ENCODE data around the gene JOSD2. TPM values are rescaled to one million over a fixed set of nuclear protein-coding genes. Genes with fewer than 3 reads are reported as not detected.

JOSD2 gene
- total RNA-seq, 1 experiment from 2014 or later = 40.9 TPM

DNA sequence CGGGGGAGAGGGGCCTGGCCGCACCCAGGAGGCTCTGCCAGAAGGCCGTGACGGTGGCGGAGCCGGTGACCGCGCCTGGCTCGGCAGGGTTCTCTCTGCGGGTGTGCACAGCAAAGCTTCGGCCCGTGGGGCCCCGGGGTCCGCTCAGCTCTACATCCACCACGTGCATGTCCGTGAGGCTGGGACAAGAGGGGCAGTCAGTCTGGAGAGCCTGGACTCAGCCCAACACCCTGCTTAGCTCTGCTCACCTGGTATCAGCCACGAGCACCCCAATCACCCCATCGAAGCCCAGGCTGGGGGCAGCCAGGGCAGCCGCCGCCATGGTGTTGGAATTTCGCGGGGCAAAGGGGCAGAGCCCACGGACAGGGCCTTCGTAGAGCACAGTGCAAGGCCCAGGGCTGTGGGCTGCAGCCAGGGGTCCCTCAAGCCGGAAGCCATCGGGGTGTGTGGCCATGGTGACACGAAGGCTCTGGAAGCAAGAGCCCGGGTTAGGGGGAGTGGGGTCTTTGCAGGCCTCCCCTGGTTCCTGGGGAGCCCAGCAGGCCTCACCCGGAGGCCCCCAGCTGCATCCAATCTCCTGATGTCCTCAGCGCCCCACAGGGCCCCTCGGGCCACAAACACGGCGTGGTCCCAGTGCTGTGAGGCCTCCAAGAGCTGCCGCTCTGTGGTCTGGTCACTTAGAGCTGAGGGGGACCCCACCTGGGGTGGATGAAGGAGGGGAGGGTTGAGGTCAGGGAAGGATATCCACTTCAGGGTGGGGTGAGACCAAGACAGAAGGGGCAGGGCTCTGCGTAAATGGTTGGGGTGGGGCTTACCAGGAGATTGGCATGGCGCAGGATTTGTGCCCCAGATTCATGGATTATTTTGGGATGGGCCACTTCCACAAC is 1.4 kb upstream of the JOSD2 start:
- H4K20me1 ChIP-seq (ENCODE audit: insufficient read depth) = no peaks in the 10 kb centered on the region
- H3K4me2 ChIP-seq (ENCODE audit: low read length) = peak overlapping the region; percentile 91
- H3K9me3 ChIP-seq (ENCODE audit: control insufficient read depth in 1 of 2, insufficient read depth in 1 of 2, low read depth in 1 of 2, low read length in 2 of 2) = no peaks in the 10 kb centered on the region
- peak overlapping the region; percentile 90 for H3K9ac ChIP-seq (ENCODE audit: low read length)
- H3K79me2 ChIP-seq (ENCODE audit: insufficient read depth, low read length) = peaks cover 8% of the 10 kb centered on the region; the same call in 1 of the 2 replicates
- ATAC-seq = no peak
- no peaks in the 10 kb centered on the region for H3K27me3 ChIP-seq (ENCODE audit: insufficient read depth, low read length)
- ChIA-PET CTCF (interaction anchor here (1.5 kb wide), 2 partner anchors 25 to 44 kb away, joined by 6 to 11 read pairs; no protein-coding TSS in a partner anchor), POLR2A (no interaction called here), RAD21 (ENCODE audit: low non-redundant PET in 1 of 2, low total read pairs in 2 of 2, uncharacterized antibody in 2 of 2, unreplicated experiment in 2 of 2) (no interaction called here)
- H3K9me2 ChIP-seq (ENCODE audit: insufficient read depth) = no peaks in the 10 kb centered on the region
- no TSS peak for BruUV-seq (replicated peaks)
- peak overlapping the region; percentile 82 to 90 for H3K4me3 ChIP-seq (replicated peaks in 1 of 2; ENCODE audit: low read depth in 1 of 2, low read length in 2 of 2)
- no peaks in the 10 kb centered on the region for H3K36me3 ChIP-seq (ENCODE audit: control insufficient read depth in 1 of 2, insufficient read depth in 2 of 2, low read length in 2 of 2)
- H3K27ac ChIP-seq (ENCODE audit: low read depth, low read length) = peak overlapping the region; percentile 77; the same call in 1 of the 2 replicates
- intact Hi-C loops (cut with micrococcal nuclease) = no loop called here
- no peak for DNase-seq (ENCODE audit: low read depth, low spot score)
- TF ChIP-seq ZNF274 (IDR thresholded peaks at IDR 0.05; ENCODE audit: low read depth, low read length) (no peak), FOSL1 (IDR thresholded peaks at IDR 0.05; ENCODE audit: low read depth) (no peak), EZH2phosphoT487 (IDR thresholded peaks at IDR 0.05; ENCODE audit: borderline replicate concordance) (no peak), ZFX (IDR thresholded peaks at IDR 0.05) (no peak), CBX3 (IDR thresholded peaks at IDR 0.05; ENCODE audit: low read depth) (no peak), RAD21 (IDR thresholded peaks at IDR 0.05; ENCODE audit: low read depth) (no peak), YY1 (IDR thresholded peaks at IDR 0.05; ENCODE audit: extremely low read depth, insufficient replicate concordance, low read depth, low read length) (no peak), SRF (IDR thresholded peaks at IDR 0.05; ENCODE audit: low read depth) (no peak), EZH2 (IDR thresholded peaks at IDR 0.05) (no peak), POLR2AphosphoS5 (IDR thresholded peaks at IDR 0.05; ENCODE audit: low read depth, low read length) (no peak; the same call in 1 of the 2 replicates), SIN3A (IDR thresholded peaks at IDR 0.05; ENCODE audit: low read depth) (no peak), JUND (IDR thresholded peaks at IDR 0.05) (no peak), EGR1 (IDR thresholded peaks at IDR 0.05; ENCODE audit: low read depth) (no peak), POLR2A (IDR thresholded peaks at IDR 0.05; ENCODE audit: borderline replicate concordance, extremely low read depth, insufficient read depth, insufficient read length) (no peak), SP1 (IDR thresholded peaks at IDR 0.05; ENCODE audit: low read depth) (no peak), REST (IDR thresholded peaks at IDR 0.05; ENCODE audit: low read depth) (no peak)
- TF ChIP-seq, protein P1, sequence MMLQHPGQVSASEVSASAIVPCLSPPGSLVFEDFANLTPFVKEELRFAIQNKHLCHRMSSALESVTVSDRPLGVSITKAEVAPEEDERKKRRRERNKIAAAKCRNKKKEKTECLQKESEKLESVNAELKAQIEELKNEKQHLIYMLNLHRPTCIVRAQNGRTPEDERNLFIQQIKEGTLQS (IDR thresholded peaks at IDR 0.05) = no peak
- TF ChIP-seq, protein P2, sequence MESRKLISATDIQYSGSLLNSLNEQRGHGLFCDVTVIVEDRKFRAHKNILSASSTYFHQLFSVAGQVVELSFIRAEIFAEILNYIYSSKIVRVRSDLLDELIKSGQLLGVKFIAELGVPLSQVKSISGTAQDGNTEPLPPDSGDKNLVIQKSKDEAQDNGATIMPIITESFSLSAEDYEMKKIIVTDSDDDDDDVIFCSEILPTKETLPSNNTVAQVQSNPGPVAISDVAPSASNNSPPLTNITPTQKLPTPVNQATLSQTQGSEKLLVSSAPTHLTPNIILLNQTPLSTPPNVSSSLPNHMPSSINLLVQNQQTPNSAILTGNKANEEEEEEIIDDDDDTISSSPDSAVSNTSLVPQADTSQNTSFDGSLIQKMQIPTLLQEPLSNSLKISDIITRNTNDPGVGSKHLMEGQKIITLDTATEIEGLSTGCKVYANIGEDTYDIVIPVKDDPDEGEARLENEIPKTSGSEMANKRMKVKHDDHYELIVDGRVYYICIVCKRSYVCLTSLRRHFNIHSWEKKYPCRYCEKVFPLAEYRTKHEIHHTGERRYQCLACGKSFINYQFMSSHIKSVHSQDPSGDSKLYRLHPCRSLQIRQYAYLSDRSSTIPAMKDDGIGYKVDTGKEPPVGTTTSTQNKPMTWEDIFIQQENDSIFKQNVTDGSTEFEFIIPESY (IDR thresholded peaks at IDR 0.05; ENCODE audit: extremely low read depth, insufficient replicate concordance, low read length) = no peak
- TF ChIP-seq, protein P3, sequence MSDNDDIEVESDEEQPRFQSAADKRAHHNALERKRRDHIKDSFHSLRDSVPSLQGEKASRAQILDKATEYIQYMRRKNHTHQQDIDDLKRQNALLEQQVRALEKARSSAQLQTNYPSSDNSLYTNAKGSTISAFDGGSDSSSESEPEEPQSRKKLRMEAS (IDR thresholded peaks at IDR 0.05) = no peak
- H2AFZ ChIP-seq (ENCODE audit: low read depth, low read length, poor library complexity, severe bottlenecking) = no peak overlapping the region
- peaks cover 3 to 15% of the 10 kb centered on the region in 2 experiments; a peak in 3 of 4 replicates for H3K4me1 ChIP-seq (ENCODE audit: control insufficient read depth in 1 of 2, insufficient read depth in 2 of 2, low read length in 2 of 2)

All from HCT116 (cell line).